Fibroblast of lung (primary cell): ENCODE data around the gene NDUFB7. TPM values are rescaled to one million over a fixed set of nuclear protein-coding genes. Genes with fewer than 3 reads are reported as not detected.
"Not testable (repeated sequence)": the region's sequence is repeated elsewhere in the genome, so short reads cannot be mapped to it uniquely, and the experiment has no call there.

Experiments used
- DNase-seq, 2 donors: peaks; one replicate each; pipeline versions ENCODE4 v3.0.0 to v3.0.0-alpha.2; 2010; ENCODE audit warnings: low read depth in 2 of 2
- H2AFZ ChIP-seq: 2 replicates; pipeline ENCODE4 v1.5.1; 2012; ENCODE audit warnings: low read length, control low read depth, inconsistent platforms
- H3K27ac ChIP-seq: 2 replicates; pipeline ENCODE4 v1.5.1; 2011; ENCODE audit warnings: low read length, control low read depth; ENCODE audit not compliant: insufficient read depth
- H3K27me3 ChIP-seq: 2 replicates; pipeline ENCODE4 v1.5.1; 2011; ENCODE audit warnings: mild to moderate bottlenecking, low read length; ENCODE audit not compliant: control insufficient read depth, insufficient read depth
- H3K36me3 ChIP-seq: 2 replicates; pipeline ENCODE4 v1.5.1; 2011; ENCODE audit warnings: low read length; ENCODE audit not compliant: control insufficient read depth, insufficient read depth
- H3K4me1 ChIP-seq: 2 replicates; pipeline ENCODE4 v1.5.1; 2011; ENCODE audit warnings: low read length; ENCODE audit not compliant: control insufficient read depth, insufficient read depth; ENCODE audit errors: extremely low read depth
- H3K4me2 ChIP-seq: 2 replicates; pipeline ENCODE4 v1.5.1; 2011; ENCODE audit warnings: low read length, control low read depth; ENCODE audit not compliant: insufficient read depth; ENCODE audit errors: extremely low read depth
- H3K4me3 ChIP-seq, 4 experiments: fragments of 200-600 bp in 1 of 4; sonication (generic) in 1 of 4; replicated peaks in 1 of 4; 2 replicates each; pipeline ENCODE4 v1.5.1; 2011 to 2016; ENCODE audit warnings: low read length in 4 of 4, low read depth in 3 of 4, mild to moderate bottlenecking in 3 of 4, control low read depth in 2 of 4, inconsistent platforms in 1 of 4, mixed read lengths in 1 of 4; ENCODE audit not compliant: insufficient read depth in 1 of 4; ENCODE audit errors: control extremely low read depth in 1 of 4
- H3K79me2 ChIP-seq: 2 replicates; pipeline ENCODE4 v1.5.1; 2012; ENCODE audit warnings: mild to moderate bottlenecking, low read length, inconsistent platforms; ENCODE audit not compliant: control insufficient read depth, insufficient read depth
- H3K9ac ChIP-seq: 2 replicates; pipeline ENCODE4 v1.5.1; 2011; ENCODE audit warnings: mild to moderate bottlenecking, low read length, control low read depth; ENCODE audit not compliant: insufficient read depth
- H3K9me3 ChIP-seq: 2 replicates; pipeline ENCODE4 v1.5.1; 2012; ENCODE audit warnings: low read depth, low read length; ENCODE audit not compliant: control insufficient read depth, insufficient read depth
- H4K20me1 ChIP-seq: 2 replicates; pipeline ENCODE4 v1.5.1; 2011; ENCODE audit warnings: low read length; ENCODE audit not compliant: control insufficient read depth, insufficient read depth; ENCODE audit errors: extremely low read depth
- CTCF ChIP-seq, 2 donors: IDR thresholded peaks in 1 of 2; conservative IDR thresholded peaks in 1 of 2; 1 replicate in 1 of 2; 2 replicates in 1 of 2; pipeline ENCODE4 v1.5.1; 2011 to 2012; ENCODE audit warnings: low read length in 2 of 2, control low read depth in 1 of 2, inconsistent platforms in 1 of 2, low read depth in 1 of 2, mild to moderate bottlenecking in 1 of 2
- EZH2 ChIP-seq: IDR thresholded peaks from 2 replicates; pipeline ENCODE4 v1.5.1; 2012; ENCODE audit warnings: low read length, control low read depth, mild to moderate bottlenecking; ENCODE audit errors: missing control alignments
- polyA plus RNA-seq, 2 donors: library from polyadenylated mRNA; depleted of rRNA in 1 of 2; stranded (reverse) in 1 of 2; unstranded in 1 of 2; fragments of >200 nt; gene quantifications; 2 replicates each; pipeline ENCODE4 v1.2.1, GENCODE V29; 2011 to 2012; ENCODE audit warnings: missing spikeins in 1 of 2
- total RNA-seq: library from RNA; depleted of rRNA; stranded (reverse); fragments of >200 nt; gene quantifications from 2 replicates; pipeline ENCODE4 v1.2.1, GENCODE V29; 2014

The NDUFB7 gene
- total and polyA plus RNA-seq, 2 donors (not counting 1 experiment from before 2014, with no cell fraction given) = 100 to 253 TPM

GRCh38 chr19:14544047-14544446, 27.8 kb downstream of the NDUFB7 start:
- Histone ChIP-seq H2AFZ (no peak overlapping the region), H3K4me3 (no peak overlapping the region), H3K36me3 (no peaks in the 10 kb centered on the region), H3K79me2 (peaks cover 2% of the 10 kb centered on the region), H4K20me1 (no peaks in the 10 kb centered on the region), H3K9me3 (no peaks in the 10 kb centered on the region), H3K27ac (no peak overlapping the region), H3K9ac (no peak overlapping the region), H3K4me2 (no peak overlapping the region), H3K4me1 (no peaks in the 10 kb centered on the region), H3K27me3 (no peaks in the 10 kb centered on the region)
- TF ChIP-seq EZH2 (no peak), CTCF (conservative IDR thresholded peaks at IDR 0.05 in 1 of 2, IDR thresholded peaks at IDR 0.05 in 1 of 2; ENCODE audit: low read depth in 1 of 2, low read length in 2 of 2) (no peak)
- DNase-seq = peak in 1 of 2 donors; percentile 14

- Histone ChIP-seq H3K79me2 (peaks cover 2% of the 10 kb centered on the region), H3K36me3 (no peaks in the 10 kb centered on the region), H3K9me3 (no peaks in the 10 kb centered on the region), H2AFZ (no peak overlapping the region), H3K27ac (no peak overlapping the region), H3K4me3 (no peak overlapping the region), H4K20me1 (no peaks in the 10 kb centered on the region), H3K9ac (no peak overlapping the region), H3K4me1 (no peaks in the 10 kb centered on the region), H3K4me2 (no peak overlapping the region), H3K27me3 (no peaks in the 10 kb centered on the region)
- peak in 1 of 2 donors; percentile 32 for DNase-seq
- no peak for TF ChIP-seq CTCF (conservative IDR thresholded peaks at IDR 0.05 in 1 of 2, IDR thresholded peaks at IDR 0.05 in 1 of 2; ENCODE audit: low read depth in 1 of 2, low read length in 2 of 2)
- no peak for TF ChIP-seq EZH2
These were observed 29.0 kb downstream of the NDUFB7 start for GRCh38 chr19:14542711-14543328.

GRCh38 chr19:14541979-14542378, 29.9 kb downstream of the NDUFB7 start:
- H3K27me3 ChIP-seq, H3K79me2 ChIP-seq, H4K20me1 ChIP-seq, H2AFZ ChIP-seq, H3K4me2 ChIP-seq, H3K4me1 ChIP-seq, H3K9ac ChIP-seq, H3K27ac ChIP-seq, H3K4me3 ChIP-seq, H3K36me3 ChIP-seq, H3K9me3 ChIP-seq, DNase-seq: not testable (repeated sequence)
